Activated CD8-positive, alpha-beta T cell treated with anti-CD3 and anti-CD28 coated beads for 36 hours (primary cell): ENCODE measurements around the gene ZNF358. TPM values are rescaled to one million over a fixed set of nuclear protein-coding genes. Genes with fewer than 3 reads are reported as not detected.

ENCODE experiments used
- ATAC-seq: fragments of 200-7000 bp; cut with Tn5 transposase; one replicate; pipeline ENCODE4 v1.10.0; 2021; ENCODE audit warnings: mild to moderate bottlenecking, moderate library complexity
- CTCF ChIA-PET: fragments of 350-600 bp; sonication (Branson Sonifier 250); formaldehyde crosslinking; loops from one replicate; lab custom pipeline; 2021; ENCODE audit warnings: antibody characterized with exemption; lab: Charles Lee
- POLR2A ChIA-PET: fragments of 350-600 bp; sonication (Branson Sonifier 250); formaldehyde crosslinking; loops from one replicate; lab custom pipeline; 2021; ENCODE audit warnings: antibody characterized with exemption; lab: Charles Lee
- DNase-seq: peaks from one replicate; pipeline ENCODE4 v3.0.0-alpha.2; 2020
- H3K27ac Mint-ChIP-seq: one replicate; pipeline ENCODE4 v1.8.0; 2021; ENCODE audit warnings: mild to moderate bottlenecking, mixed read lengths
- H3K27me3 Mint-ChIP-seq: one replicate; pipeline ENCODE4 v1.8.0; 2021; ENCODE audit warnings: mixed read lengths
- H3K36me3 Mint-ChIP-seq: one replicate; pipeline ENCODE4 v1.8.0; 2021; ENCODE audit warnings: low read depth, mixed read lengths
- H3K4me1 Mint-ChIP-seq: one replicate; pipeline ENCODE4 v1.8.0; 2021; ENCODE audit warnings: low read depth, mixed read lengths
- H3K4me3 Mint-ChIP-seq: one replicate; pipeline ENCODE4 v1.8.0; 2021; ENCODE audit warnings: mild to moderate bottlenecking, moderate library complexity, mixed read lengths
- H3K9me3 Mint-ChIP-seq: one replicate; pipeline ENCODE4 v1.8.0; 2021; ENCODE audit warnings: mixed read lengths
- intact Hi-C: fragments of 100-400 bp; cut with micrococcal nuclease; formaldehyde crosslinking; loops from one replicate; pipeline ENCODE4 v1.10.0; 2022
- total RNA-seq, 2 experiments: library from RNA; stranded (reverse); gene quantifications; one replicate each; pipeline ENCODE4 v1.2.3, GENCODE V29; 2021
- TF ChIP-seq, protein P1 (sequence below): fragments of 200-600 bp; IDR thresholded peaks from one replicate; pipeline ENCODE4 v1.8.0; 2022; ENCODE audit warnings: antibody characterized with exemption, mild to moderate bottlenecking

Gene ZNF358
- total RNA-seq, 2 experiments from 2014 or later: 4.8 to 6.5 TPM

DNA sequence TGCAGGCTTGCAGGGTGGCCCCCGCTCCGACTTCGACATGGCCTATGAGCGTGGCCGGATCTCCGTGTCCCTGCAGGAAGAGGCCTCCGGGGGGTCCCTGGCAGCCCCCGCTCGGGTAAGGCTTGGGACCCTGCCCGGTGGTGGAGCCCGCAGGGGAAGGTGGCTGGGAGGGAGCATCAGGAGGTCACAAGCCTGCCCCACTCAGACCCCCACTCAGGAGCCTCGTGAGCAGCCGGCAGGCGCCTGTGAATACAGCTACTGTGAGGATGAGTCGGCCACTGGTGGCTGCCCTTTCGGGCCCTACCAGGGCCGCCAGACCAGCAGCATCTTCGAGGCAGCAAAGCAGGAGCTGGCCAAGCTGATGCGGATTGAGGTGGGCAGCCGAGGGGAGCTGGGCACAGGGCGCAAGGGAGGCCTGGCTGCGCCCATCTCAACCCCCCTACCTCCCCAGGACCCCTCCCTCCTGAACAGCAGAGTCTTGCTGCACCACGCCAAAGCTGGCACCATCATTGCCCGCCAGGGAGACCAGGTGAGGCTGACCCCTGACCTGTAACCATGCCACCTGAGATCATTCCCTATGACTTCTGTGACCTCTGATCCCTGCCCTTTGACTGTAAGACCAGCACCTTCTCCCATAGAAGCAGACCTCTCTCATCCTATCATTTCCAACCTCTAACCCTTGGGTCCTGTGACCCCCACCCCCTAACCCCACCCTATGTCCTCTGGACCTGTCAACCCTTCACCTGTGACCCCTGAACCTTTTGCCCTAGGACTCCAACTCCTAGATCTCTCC, 26.8 kb downstream of the ZNF358 start:
- ChIA-PET POLR2A (no interaction called here), CTCF (no interaction called here)
- TF ChIP-seq, protein P1, sequence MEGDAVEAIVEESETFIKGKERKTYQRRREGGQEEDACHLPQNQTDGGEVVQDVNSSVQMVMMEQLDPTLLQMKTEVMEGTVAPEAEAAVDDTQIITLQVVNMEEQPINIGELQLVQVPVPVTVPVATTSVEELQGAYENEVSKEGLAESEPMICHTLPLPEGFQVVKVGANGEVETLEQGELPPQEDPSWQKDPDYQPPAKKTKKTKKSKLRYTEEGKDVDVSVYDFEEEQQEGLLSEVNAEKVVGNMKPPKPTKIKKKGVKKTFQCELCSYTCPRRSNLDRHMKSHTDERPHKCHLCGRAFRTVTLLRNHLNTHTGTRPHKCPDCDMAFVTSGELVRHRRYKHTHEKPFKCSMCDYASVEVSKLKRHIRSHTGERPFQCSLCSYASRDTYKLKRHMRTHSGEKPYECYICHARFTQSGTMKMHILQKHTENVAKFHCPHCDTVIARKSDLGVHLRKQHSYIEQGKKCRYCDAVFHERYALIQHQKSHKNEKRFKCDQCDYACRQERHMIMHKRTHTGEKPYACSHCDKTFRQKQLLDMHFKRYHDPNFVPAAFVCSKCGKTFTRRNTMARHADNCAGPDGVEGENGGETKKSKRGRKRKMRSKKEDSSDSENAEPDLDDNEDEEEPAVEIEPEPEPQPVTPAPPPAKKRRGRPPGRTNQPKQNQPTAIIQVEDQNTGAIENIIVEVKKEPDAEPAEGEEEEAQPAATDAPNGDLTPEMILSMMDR: no peak
- Mint-ChIP-seq H3K36me3 (peaks cover 26% of the 10 kb centered on the region), H3K27me3 (no peaks in the 10 kb centered on the region), H3K27ac (no peak overlapping the region), H3K4me1 (peaks cover 29% of the 10 kb centered on the region), H3K4me3 (no peak overlapping the region), H3K9me3 (no peaks in the 10 kb centered on the region)
- ATAC-seq: no peak
- DNase-seq: no peak
- intact Hi-C loops: no loop called here

DNA sequence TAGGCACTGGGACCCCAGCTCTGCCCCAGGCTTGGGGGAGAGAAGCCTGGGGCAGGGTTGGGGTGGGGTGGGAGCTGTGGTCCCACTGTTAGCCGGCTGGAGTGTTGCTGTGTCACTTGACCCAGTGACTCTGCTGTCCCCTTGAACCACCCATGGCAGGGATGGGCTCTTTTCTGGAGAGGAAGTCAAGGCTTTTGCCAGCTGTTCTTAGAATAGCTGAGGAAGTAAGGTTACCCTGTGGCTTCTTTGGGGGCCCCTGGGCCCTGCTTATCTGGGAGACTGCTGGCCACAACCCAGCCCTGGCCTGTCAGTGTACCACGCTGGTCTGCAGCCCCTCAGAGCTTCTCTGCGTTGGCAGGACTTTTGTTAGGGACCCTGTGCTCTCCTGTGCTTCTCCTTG, 28.7 kb downstream of the ZNF358 start:
- no peaks in the 10 kb centered on the region for H3K9me3 Mint-ChIP-seq
- POLR2A ChIA-PET: interaction anchor here (0.7 kb wide), 1 partner anchor 246 kb away, joined by 3 read pairs; no protein-coding TSS in a partner anchor
- H3K36me3 Mint-ChIP-seq: peaks cover 26% of the 10 kb centered on the region
- peaks cover 29% of the 10 kb centered on the region for H3K4me1 Mint-ChIP-seq
- H3K27me3 Mint-ChIP-seq: no peaks in the 10 kb centered on the region
- peak overlapping the region; percentile 59 for H3K27ac Mint-ChIP-seq
- H3K4me3 Mint-ChIP-seq: no peak overlapping the region
- TF ChIP-seq, protein P1: no peak
- DNase-seq (peak; percentile 24), ATAC-seq (no peak)
- intact Hi-C loops: no loop called here
- CTCF ChIA-PET: interaction anchor here (1.6 kb wide), 1 partner anchor 24 kb away, joined by 4 read pairs; no protein-coding TSS in a partner anchor

DNA sequence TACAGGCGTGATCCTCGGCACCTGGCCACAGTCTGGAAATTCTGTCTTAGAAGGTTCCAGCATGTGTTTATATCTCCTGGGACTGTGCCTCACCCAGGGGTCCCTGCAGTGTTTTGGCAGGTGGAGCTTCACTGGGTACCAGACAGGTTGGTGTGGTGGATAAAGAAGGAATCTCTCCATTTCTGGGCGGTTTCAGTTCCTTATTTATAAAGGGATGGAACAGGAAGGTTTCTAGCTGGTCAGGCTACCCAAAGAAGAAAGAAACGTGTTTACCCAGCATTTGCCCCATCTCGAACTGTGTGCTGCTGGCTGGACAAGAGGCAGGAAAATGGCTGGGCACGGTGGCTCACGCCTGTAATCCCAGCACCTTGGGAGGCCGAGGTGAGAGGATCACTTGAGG, 29.4 kb downstream of the ZNF358 start:
- Mint-ChIP-seq H3K9me3 (no peaks in the 10 kb centered on the region), H3K27ac (peak overlapping the region; percentile 72), H3K4me1 (peaks cover 29% of the 10 kb centered on the region), H3K36me3 (peaks cover 26% of the 10 kb centered on the region), H3K4me3 (no peak overlapping the region), H3K27me3 (no peaks in the 10 kb centered on the region)
- TF ChIP-seq, protein P1: no peak
- POLR2A ChIA-PET: interaction anchor here (0.7 to 1.4 kb wide), 3 partner anchors 59 to 245 kb away, joined by 3 to 4 read pairs (median 3); partner anchors contain the start of gene PET100
- ATAC-seq (no peak), DNase-seq (no peak)
- CTCF ChIA-PET: interaction anchor here (1.1 to 1.6 kb wide), 2 partner anchors 23 to 136 kb away, joined by 3 to 4 read pairs; partner anchors contain the start of gene TRAPPC5
- intact Hi-C loops: no loop called here

DNA sequence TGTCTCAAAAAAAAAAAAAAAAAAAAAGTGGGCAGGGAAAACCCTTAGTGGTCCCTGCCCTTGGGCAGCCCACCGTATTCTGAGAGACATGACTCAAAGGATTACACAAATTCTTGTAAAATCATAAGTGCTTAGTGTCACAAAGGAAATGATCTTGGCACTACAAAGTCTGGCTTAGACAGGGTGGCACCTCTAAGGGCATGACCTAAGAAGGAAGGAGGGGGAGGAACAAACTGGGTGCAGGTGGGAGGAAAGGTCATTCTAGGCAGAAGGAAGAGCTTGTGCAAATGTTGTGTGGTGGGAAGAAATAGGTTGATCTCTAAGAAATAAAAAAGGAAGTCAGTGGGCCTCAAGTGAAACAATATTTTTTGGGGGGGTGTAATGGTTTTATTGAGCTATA, 30.0 kb downstream of the ZNF358 start:
- ChIA-PET POLR2A (interaction anchor here (1.0 to 1.4 kb wide), 3 partner anchors 11 to 84 kb away, joined by 3 to 4 read pairs (median 3); partner anchors contain the start of genes PET100 and PNPLA6), CTCF (interaction anchor here (1.1 to 1.6 kb wide), 2 partner anchors 23 to 135 kb away, joined by 3 to 4 read pairs; partner anchors contain the start of gene TRAPPC5)
- no peaks in the 10 kb centered on the region for H3K9me3 Mint-ChIP-seq
- peak; percentile 70 for DNase-seq
- TF ChIP-seq, protein P1: no peak
- H3K4me3 Mint-ChIP-seq: peak overlapping the region; percentile 3
- H3K36me3 Mint-ChIP-seq: peaks cover 31% of the 10 kb centered on the region
- H3K4me1 Mint-ChIP-seq: peaks cover 29% of the 10 kb centered on the region
- no peaks in the 10 kb centered on the region for H3K27me3 Mint-ChIP-seq
- H3K27ac Mint-ChIP-seq: peak overlapping the region; percentile 84
- intact Hi-C loops: no loop called here
- peak; percentile 86 for ATAC-seq

DNA sequence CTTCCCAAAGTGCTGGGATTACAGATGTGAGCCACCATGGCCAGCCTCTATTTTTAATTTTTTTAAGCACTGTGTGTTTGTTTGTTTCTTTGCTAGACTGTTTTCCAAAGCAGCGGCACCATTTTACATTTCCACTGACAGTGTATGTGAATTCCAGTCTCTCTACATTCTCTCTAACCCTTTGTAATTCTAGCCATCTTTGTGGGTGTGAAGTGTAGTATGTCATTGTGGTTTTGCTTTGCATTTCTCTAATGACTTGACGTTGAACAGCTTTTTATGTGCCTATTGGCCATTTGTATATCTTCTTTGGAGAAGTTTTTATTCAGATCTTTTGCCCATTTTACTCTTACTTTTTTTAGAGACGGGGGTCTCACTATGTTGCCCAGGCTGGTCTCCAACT, 31.3 kb downstream of the ZNF358 start:
- H3K4me3 Mint-ChIP-seq: no peak overlapping the region
- CTCF ChIA-PET: interaction anchor here (1.9 to 2.1 kb wide), 2 partner anchors 21 to 134 kb away, joined by 4 to 5 read pairs; partner anchors contain the start of gene TRAPPC5

More for the DNA sequence above, 31.3 kb downstream of the ZNF358 start:
- Mint-ChIP-seq H3K27me3 (no peaks in the 10 kb centered on the region), H3K36me3 (peaks cover 32% of the 10 kb centered on the region), H3K27ac (peak overlapping the region; percentile 63), H3K4me1 (peaks cover 30% of the 10 kb centered on the region), H3K9me3 (no peaks in the 10 kb centered on the region)
- ATAC-seq (no peak), DNase-seq (no peak)
- TF ChIP-seq, protein P1: no peak
- POLR2A ChIA-PET: no interaction called here
- intact Hi-C loops: no loop called here
